Peyer's patch (tissue), 4 donors: ENCODE measurements around the gene PLSCR1. TPM values are rescaled to one million over a fixed set of nuclear protein-coding genes. Genes with fewer than 3 reads are reported as not detected.

Experiments
- DNase-seq, 3 donors: peaks; one replicate each; pipeline ENCODE4 v3.0.0-alpha.2; 2017 to 2019
- H3K27ac ChIP-seq, 4 donors: fragments of 200-600 bp; sonication (generic); one replicate each; pipeline ENCODE4 v1.5.1; 2016 to 2019
- H3K27me3 ChIP-seq, 2 donors: fragments of 200-600 bp; sonication (generic); one replicate each; pipeline ENCODE4 v1.5.1; 2019
- H3K36me3 ChIP-seq, 3 donors: fragments of 200-600 bp; sonication (generic); one replicate each; pipeline ENCODE4 v1.5.1; 2016 to 2019
- H3K4me1 ChIP-seq, 4 donors: fragments of 200-600 bp; sonication (generic); one replicate each; pipeline ENCODE4 v1.5.1; 2016 to 2019
- H3K4me3 ChIP-seq, 4 donors: fragments of 200-600 bp; sonication (generic); 1 replicate in 3 of 4; 2 replicates in 1 of 4; pipeline ENCODE4 v1.5.1; 2016 to 2019; ENCODE audit warnings: mild to moderate bottlenecking in 1 of 4
- H3K9me3 ChIP-seq, 4 donors: fragments of 200-600 bp; sonication (generic); one replicate each; pipeline ENCODE4 v1.5.1; 2016 to 2019; ENCODE audit warnings: mild to moderate bottlenecking in 1 of 4
- POLR2A ChIP-seq, 2 donors: fragments of 450-650 bp; IDR thresholded peaks; one replicate each; pipeline ENCODE4 v1.5.1; 2017; ENCODE audit warnings: antibody characterized with exemption in 2 of 2, mild to moderate bottlenecking in 2 of 2, moderate library complexity in 2 of 2
- small RNA-seq, 2 donors: library from RNA; depleted of rRNA; stranded (forward); fragments of <200 nt; gene quantifications; one replicate each; pipeline ENCODE3, GENCODE V24; 2016
- total RNA-seq, 4 donors: library from RNA; depleted of rRNA; stranded (reverse); fragments of >200 nt; gene quantifications; one replicate each; pipeline ENCODE4 v1.1.0, GENCODE V29; 2016
- TF ChIP-seq, protein P1 (sequence below), 6 experiments: fragments of 450-650 bp in 4 of 6; fragments of 200-600 bp in 2 of 6; sonication (generic) in 1 of 6; IDR thresholded peaks; one replicate each; pipeline ENCODE4 v1.5.1; 2017 to 2019; ENCODE audit warnings: antibody characterized with exemption in 6 of 6, mild to moderate bottlenecking in 3 of 6, moderate library complexity in 1 of 6

PLSCR1 gene
- total RNA-seq, 4 donors from 2014 or later, result 80.7 to 93.2 (median 86.6) TPM

GRCh38 chr3:146468671-146469149, 75.7 kb downstream of the PLSCR1 start:
- Histone ChIP-seq H3K27ac (peak overlapping the region; percentile 67 to 86 (median 72)), H3K9me3 (no peaks in the 10 kb centered on the region), H3K4me1 (no peaks in the 10 kb centered on the region), H3K27me3 (no peaks in the 10 kb centered on the region), H3K36me3 (no peaks in the 10 kb centered on the region), H3K4me3 (peak overlapping the region; percentile 52 to 63 (median 59))
- no peak for DNase-seq
- TF ChIP-seq POLR2A (IDR thresholded peaks at IDR 0.05), result no peak

GRCh38 chr3:146468234-146468633, 76.2 kb downstream of the PLSCR1 start:
- Histone ChIP-seq H3K4me1 (no peaks in the 10 kb centered on the region), H3K9me3 (no peaks in the 10 kb centered on the region), H3K27me3 (no peaks in the 10 kb centered on the region), H3K36me3 (no peaks in the 10 kb centered on the region), H3K27ac (no peak overlapping the region), H3K4me3 (no peak overlapping the region)
- DNase-seq, result no peak
- TF ChIP-seq POLR2A (IDR thresholded peaks at IDR 0.05), result no peak
- TF ChIP-seq, protein P1, sequence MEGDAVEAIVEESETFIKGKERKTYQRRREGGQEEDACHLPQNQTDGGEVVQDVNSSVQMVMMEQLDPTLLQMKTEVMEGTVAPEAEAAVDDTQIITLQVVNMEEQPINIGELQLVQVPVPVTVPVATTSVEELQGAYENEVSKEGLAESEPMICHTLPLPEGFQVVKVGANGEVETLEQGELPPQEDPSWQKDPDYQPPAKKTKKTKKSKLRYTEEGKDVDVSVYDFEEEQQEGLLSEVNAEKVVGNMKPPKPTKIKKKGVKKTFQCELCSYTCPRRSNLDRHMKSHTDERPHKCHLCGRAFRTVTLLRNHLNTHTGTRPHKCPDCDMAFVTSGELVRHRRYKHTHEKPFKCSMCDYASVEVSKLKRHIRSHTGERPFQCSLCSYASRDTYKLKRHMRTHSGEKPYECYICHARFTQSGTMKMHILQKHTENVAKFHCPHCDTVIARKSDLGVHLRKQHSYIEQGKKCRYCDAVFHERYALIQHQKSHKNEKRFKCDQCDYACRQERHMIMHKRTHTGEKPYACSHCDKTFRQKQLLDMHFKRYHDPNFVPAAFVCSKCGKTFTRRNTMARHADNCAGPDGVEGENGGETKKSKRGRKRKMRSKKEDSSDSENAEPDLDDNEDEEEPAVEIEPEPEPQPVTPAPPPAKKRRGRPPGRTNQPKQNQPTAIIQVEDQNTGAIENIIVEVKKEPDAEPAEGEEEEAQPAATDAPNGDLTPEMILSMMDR (IDR thresholded peaks at IDR 0.05), result no peak

GRCh38 chr3:146466604-146467003, 77.8 kb downstream of the PLSCR1 start:
- H3K27ac ChIP-seq, result no peak overlapping the region
- DNase-seq, result no peak
- H3K4me3 ChIP-seq, result no peak overlapping the region
- no peaks in the 10 kb centered on the region for H3K27me3 ChIP-seq
- no peaks in the 10 kb centered on the region for H3K9me3 ChIP-seq
- no peak for TF ChIP-seq POLR2A (IDR thresholded peaks at IDR 0.05)
- TF ChIP-seq, protein P1 (IDR thresholded peaks at IDR 0.05), result no peak
- H3K4me1 ChIP-seq, result no peaks in the 10 kb centered on the region
- no peaks in the 10 kb centered on the region for H3K36me3 ChIP-seq

- TF ChIP-seq POLR2A (IDR thresholded peaks at IDR 0.05), result no peak
- TF ChIP-seq, protein P1 (IDR thresholded peaks at IDR 0.05), result no peak
- Histone ChIP-seq H3K4me1 (no peaks in the 10 kb centered on the region), H3K27me3 (no peaks in the 10 kb centered on the region)
These were observed 78.5 kb downstream of the PLSCR1 start for GRCh38 chr3:146465693-146466465.

More at GRCh38 chr3:146465693-146466465, 78.5 kb downstream of the PLSCR1 start:
- H3K36me3 ChIP-seq, result no peaks in the 10 kb centered on the region
- H3K4me3 ChIP-seq, result no peak overlapping the region
- no peaks in the 10 kb centered on the region for H3K9me3 ChIP-seq
- DNase-seq, result no peak
- no peak overlapping the region for H3K27ac ChIP-seq

Small RNA genes lying within 50 kb of the gene (small RNA-seq; reads per million reads assigned to genes)
- 0 reads per million in 2 donors for gene RNU6-428P

Other genes starting within 250 kb of the PLSCR1 start
- gene PLSCR2, start 75.0 kb downstream of the PLSCR1 start, total RNA-seq, result not detected
- not detected for gene PLSCR5, start 60.7 kb upstream of the PLSCR1 start, total RNA-seq